ENCODE data around the gene SLC44A5. TPM values are rescaled to one million over a fixed set of nuclear protein-coding genes. Genes with fewer than 3 reads are reported as not detected.

The SLC44A5 gene
- total and polyA plus RNA-seq, 2 donors from 2014 or later = 0.66 to 5.0 TPM

DNA sequence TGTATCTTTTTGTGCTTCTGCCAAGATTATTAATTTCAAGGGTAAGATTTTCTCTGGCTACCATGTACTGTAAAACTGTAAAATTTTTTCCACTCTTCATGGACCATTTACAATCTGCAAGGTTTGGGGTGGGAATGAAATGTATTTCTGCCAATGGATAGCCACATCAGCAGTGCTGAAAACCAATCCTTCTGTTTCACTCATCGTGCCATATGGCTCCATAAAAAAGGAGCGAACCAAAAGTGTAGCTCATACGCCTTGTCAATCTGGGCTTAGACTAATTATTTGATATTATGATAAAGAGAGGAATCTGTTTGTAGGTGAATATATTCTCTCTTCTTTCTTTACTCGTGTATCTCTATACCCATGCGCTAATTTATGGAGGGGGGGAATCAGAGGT is 3.0 kb upstream of the SLC44A5 start:
- H3K36me3 ChIP-seq (ENCODE audit: control insufficient read depth in 2 of 3, insufficient read depth in 3 of 3, low read length in 3 of 3) = no peaks in the 10 kb centered on the region
- H3K27ac ChIP-seq (ENCODE audit: low read depth in 2 of 2, low read length in 2 of 2) = no peak overlapping the region
- H3K9ac ChIP-seq (ENCODE audit: low read length in 3 of 3) = no peak overlapping the region
- TF ChIP-seq, protein P1, sequence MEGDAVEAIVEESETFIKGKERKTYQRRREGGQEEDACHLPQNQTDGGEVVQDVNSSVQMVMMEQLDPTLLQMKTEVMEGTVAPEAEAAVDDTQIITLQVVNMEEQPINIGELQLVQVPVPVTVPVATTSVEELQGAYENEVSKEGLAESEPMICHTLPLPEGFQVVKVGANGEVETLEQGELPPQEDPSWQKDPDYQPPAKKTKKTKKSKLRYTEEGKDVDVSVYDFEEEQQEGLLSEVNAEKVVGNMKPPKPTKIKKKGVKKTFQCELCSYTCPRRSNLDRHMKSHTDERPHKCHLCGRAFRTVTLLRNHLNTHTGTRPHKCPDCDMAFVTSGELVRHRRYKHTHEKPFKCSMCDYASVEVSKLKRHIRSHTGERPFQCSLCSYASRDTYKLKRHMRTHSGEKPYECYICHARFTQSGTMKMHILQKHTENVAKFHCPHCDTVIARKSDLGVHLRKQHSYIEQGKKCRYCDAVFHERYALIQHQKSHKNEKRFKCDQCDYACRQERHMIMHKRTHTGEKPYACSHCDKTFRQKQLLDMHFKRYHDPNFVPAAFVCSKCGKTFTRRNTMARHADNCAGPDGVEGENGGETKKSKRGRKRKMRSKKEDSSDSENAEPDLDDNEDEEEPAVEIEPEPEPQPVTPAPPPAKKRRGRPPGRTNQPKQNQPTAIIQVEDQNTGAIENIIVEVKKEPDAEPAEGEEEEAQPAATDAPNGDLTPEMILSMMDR (IDR thresholded peaks at IDR 0.05; ENCODE audit: borderline replicate concordance, extremely low read depth, insufficient read depth) = no peak
- peaks cover 0 to 14% (median 5%) of the 10 kb centered on the region in 3 donors for H3K4me1 ChIP-seq (ENCODE audit: control insufficient read depth in 2 of 3, insufficient read depth in 2 of 3, low read depth in 1 of 3, low read length in 3 of 3)
- no peak for DNase-seq
- H3K4me3 ChIP-seq (ENCODE audit: low read length in 3 of 3) = no peak overlapping the region
- peaks cover 2% of the 10 kb centered on the region for H3K27me3 ChIP-seq (ENCODE audit: control insufficient read depth, insufficient read depth, low read length)
- intact Hi-C loops (cut with DNase I) = no loop called here
- no peak for FAIRE-seq
- no peaks in the 10 kb centered on the region for H3K9me3 ChIP-seq (ENCODE audit: control insufficient read depth in 2 of 3, insufficient read depth in 1 of 3, low read length in 3 of 3)

- FAIRE-seq = no peak
- peaks cover 2% of the 10 kb centered on the region for H3K27me3 ChIP-seq (ENCODE audit: control insufficient read depth, insufficient read depth, low read length)
- TF ChIP-seq, protein P1 (IDR thresholded peaks at IDR 0.05; ENCODE audit: borderline replicate concordance, extremely low read depth, insufficient read depth) = no peak
Observed at GRCh38 chr1:75612976-75613375, 2.1 kb upstream of the SLC44A5 start.

DNA sequence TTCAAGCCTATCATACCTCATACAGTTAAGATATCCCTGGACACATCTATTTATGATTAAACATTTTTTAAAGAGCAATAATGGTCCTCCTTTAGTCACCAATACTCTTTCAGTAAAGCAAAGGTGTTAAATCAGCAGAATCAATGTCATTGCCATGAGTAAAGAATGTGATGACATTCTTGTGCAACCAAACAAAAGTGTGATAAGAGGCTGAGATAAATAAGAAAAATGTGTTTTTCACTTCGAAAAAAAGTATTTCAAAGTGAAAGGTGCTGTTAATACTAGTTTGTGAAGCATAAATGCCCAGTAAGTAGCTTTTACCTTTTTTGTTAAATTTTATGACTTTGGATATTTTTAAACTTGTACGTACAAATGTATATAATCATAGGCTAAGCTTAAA is 8.4 kb downstream of the SLC44A5 start:
- H3K4me1 ChIP-seq (ENCODE audit: control insufficient read depth in 2 of 3, insufficient read depth in 2 of 3, low read depth in 1 of 3, low read length in 3 of 3) = no peaks in the 10 kb centered on the region
- intact Hi-C loops (cut with DNase I) = no loop called here
- no peak for FAIRE-seq

More at GRCh38 chr1:75612976-75613375, 2.1 kb upstream of the SLC44A5 start:
- H3K36me3 ChIP-seq (ENCODE audit: control insufficient read depth in 2 of 3, insufficient read depth in 3 of 3, low read length in 3 of 3) = no peaks in the 10 kb centered on the region
- DNase-seq = no peak
- H3K9me3 ChIP-seq (ENCODE audit: control insufficient read depth in 2 of 3, insufficient read depth in 1 of 3, low read length in 3 of 3) = no peaks in the 10 kb centered on the region
- intact Hi-C loops (cut with DNase I) = no loop called here
- no peak overlapping the region for H3K9ac ChIP-seq (ENCODE audit: low read length in 3 of 3)
- no peak overlapping the region for H3K4me3 ChIP-seq (ENCODE audit: low read length in 3 of 3)
- H3K4me1 ChIP-seq (ENCODE audit: control insufficient read depth in 2 of 3, insufficient read depth in 2 of 3, low read depth in 1 of 3, low read length in 3 of 3) = peaks cover 0 to 14% (median 5%) of the 10 kb centered on the region in 3 donors
- no peak overlapping the region for H3K27ac ChIP-seq (ENCODE audit: low read depth in 2 of 2, low read length in 2 of 2)

More for the DNA sequence above, 8.4 kb downstream of the SLC44A5 start:
- no peak overlapping the region for H3K9ac ChIP-seq (ENCODE audit: low read length in 3 of 3)
- no peaks in the 10 kb centered on the region for H3K27me3 ChIP-seq (ENCODE audit: control insufficient read depth, insufficient read depth, low read length)
- H3K4me3 ChIP-seq (ENCODE audit: low read length in 3 of 3) = no peak overlapping the region
- H3K36me3 ChIP-seq (ENCODE audit: control insufficient read depth in 2 of 3, insufficient read depth in 3 of 3, low read length in 3 of 3) = no peaks in the 10 kb centered on the region
- no peaks in the 10 kb centered on the region for H3K9me3 ChIP-seq (ENCODE audit: control insufficient read depth in 2 of 3, insufficient read depth in 1 of 3, low read length in 3 of 3)
- no peak overlapping the region for H3K27ac ChIP-seq (ENCODE audit: low read depth in 2 of 2, low read length in 2 of 2)
- TF ChIP-seq, protein P1 (IDR thresholded peaks at IDR 0.05; ENCODE audit: borderline replicate concordance, extremely low read depth, insufficient read depth) = no peak
- no peak for DNase-seq

All from kidney (tissue), 14 donors.